ENCODE results near the gene RPL10A. TPM values are rescaled to one million over a fixed set of nuclear protein-coding genes. Genes with fewer than 3 reads are reported as not detected.

Gene RPL10A
- total and polyA plus RNA-seq, 2 of the 8 experiments (the other 6 are each of a cell fraction or from before 2014, with no cell fraction given): 1,893 to 2,948 TPM

DNA sequence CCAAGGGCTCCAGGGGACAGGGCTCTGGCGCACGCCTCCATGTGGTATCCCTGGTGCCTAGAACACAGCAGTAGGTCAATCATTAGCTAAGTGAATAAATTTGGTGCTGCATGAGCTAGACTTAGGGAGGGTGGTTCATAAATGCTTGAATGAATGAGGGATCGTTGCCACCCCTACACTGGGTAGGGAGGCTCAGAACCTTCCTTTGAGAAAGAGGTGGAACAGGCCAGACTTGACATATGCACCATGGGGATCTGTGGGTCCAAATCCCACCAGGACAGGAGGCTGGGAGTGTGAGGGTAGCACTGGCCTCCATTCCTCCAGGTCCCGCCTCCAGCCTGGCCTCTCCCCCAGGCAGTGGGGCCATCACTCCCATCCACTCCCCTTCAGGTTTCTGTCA is 14.9 kb downstream of the RPL10A start (continued):
- TF ChIP-seq HDAC2 (IDR thresholded peaks at IDR 0.05; ENCODE audit: borderline replicate concordance in 1 of 2, low read depth in 2 of 2, low read length in 2 of 2) (no peak), RFX5 (IDR thresholded peaks at IDR 0.05; ENCODE audit: borderline replicate concordance, low read depth, low read length) (no peak), FOSL1 (IDR thresholded peaks at IDR 0.05; ENCODE audit: insufficient read depth, low read depth, low read length) (no peak)

All from H1 (cell line).